Liver (tissue), 9 donors: ENCODE measurements around the gene MEIS3. TPM values are rescaled to one million over a fixed set of nuclear protein-coding genes. Genes with fewer than 3 reads are reported as not detected.

ENCODE experiments used
- DNase-seq: peaks from one replicate; pipeline ENCODE4 v3.0.0-alpha.2; 2017; ENCODE audit warnings: low spot score
- H3K27ac ChIP-seq, 2 donors: one replicate each; pipeline ENCODE4 v1.7.0; 2013; ENCODE audit warnings: inconsistent platforms in 2 of 2, low read length in 2 of 2, control low read depth in 1 of 2, low read depth in 1 of 2, mild to moderate bottlenecking in 1 of 2
- H3K27me3 ChIP-seq, 4 donors: one replicate each; pipeline versions ENCODE4 v1.6.1 to v1.7.0; 2013; ENCODE audit warnings: low read length in 3 of 4, inconsistent platforms in 1 of 4, mild to moderate bottlenecking in 1 of 4, moderate library complexity in 1 of 4; ENCODE audit not compliant: control insufficient read depth in 4 of 4, insufficient read depth in 4 of 4
- H3K36me3 ChIP-seq, 4 donors: one replicate each; pipeline versions ENCODE4 v1.6.1 to v1.7.0; 2013; ENCODE audit warnings: low read length in 3 of 4, mild to moderate bottlenecking in 3 of 4, low read depth in 1 of 4, moderate library complexity in 1 of 4; ENCODE audit not compliant: control insufficient read depth in 4 of 4, insufficient read depth in 3 of 4
- H3K4me1 ChIP-seq, 4 donors: one replicate each; pipeline versions ENCODE4 v1.6.1 to v1.7.0; 2013; ENCODE audit warnings: low read length in 3 of 4, mild to moderate bottlenecking in 3 of 4, moderate library complexity in 1 of 4; ENCODE audit not compliant: control insufficient read depth in 4 of 4, insufficient read depth in 4 of 4
- H3K4me3 ChIP-seq, 3 donors: one replicate each; pipeline versions ENCODE4 v1.6.1 to v1.7.0; 2013; ENCODE audit warnings: low read length in 3 of 3, control low read depth in 1 of 3, low read depth in 1 of 3, mild to moderate bottlenecking in 1 of 3
- H3K9ac ChIP-seq, 2 donors: one replicate each; pipeline ENCODE4 v1.7.0; 2013; ENCODE audit warnings: low read length in 2 of 2, mild to moderate bottlenecking in 2 of 2, moderate library complexity in 2 of 2, control low read depth in 1 of 2, low read depth in 1 of 2
- H3K9me3 ChIP-seq, 4 donors: one replicate each; pipeline versions ENCODE4 v1.6.1 to v1.7.0; 2013; ENCODE audit warnings: low read length in 3 of 4; ENCODE audit not compliant: control insufficient read depth in 4 of 4
- CTCF ChIP-seq: fragments of 150-350 bp; IDR thresholded peaks from 2 replicates; pipeline ENCODE4 v1.5.1; 2017; ENCODE audit warnings: improper control_type of control experiment, low read depth, low read length; ENCODE audit not compliant: missing input control
- HNF4A ChIP-seq, 2 donors: conservative IDR thresholded peaks; 2 replicates each; pipeline ENCODE4 v1.6.1; 2016; ENCODE audit warnings: antibody characterized with exemption in 2 of 2, mild to moderate bottlenecking in 2 of 2
- HNF4G ChIP-seq: IDR thresholded peaks from 2 replicates; pipeline ENCODE4 v1.6.1; 2016; ENCODE audit warnings: antibody characterized with exemption
- RAD21 ChIP-seq, 2 donors: IDR thresholded peaks; 2 replicates each; pipeline ENCODE4 v1.6.1; 2016; ENCODE audit warnings: antibody characterized with exemption in 2 of 2, mild to moderate bottlenecking in 2 of 2
- SP1 ChIP-seq: IDR thresholded peaks from 2 replicates; pipeline ENCODE4 v1.6.1; 2018; ENCODE audit warnings: antibody characterized with exemption, mild to moderate bottlenecking
- TAF1 ChIP-seq: conservative IDR thresholded peaks from 2 replicates; pipeline ENCODE4 v1.6.1; 2016; ENCODE audit warnings: antibody characterized with exemption, mild to moderate bottlenecking
- WGBS: extraction: QIAGEN DNeasy Blood & Tissue Kit; methylation state at CpG from one replicate; pipeline ENCODE4 v1.1.7; 2013; 5-methylcytosine and 5-hydroxymethylcytosine counted together
- polyA plus RNA-seq, 2 donors: library from polyadenylated mRNA; stranded (reverse) in 1 of 2; unstranded in 1 of 2; fragments of 200-250 nt in 1 of 2; fragments of >200 nt in 1 of 2; fragmentation: Nextera tagmentation in 1 of 2; extraction: Ambion mirVana in 1 of 2; gene quantifications; one replicate each; pipeline versions ENCODE4 v1.2.1 to v1.2.3, GENCODE V29; 2013 to 2015
- total RNA-seq, 2 donors: library from RNA; depleted of rRNA; stranded (reverse); fragments of >200 nt; gene quantifications; one replicate each; pipeline ENCODE4 v1.2.3, GENCODE V29; 2014
- donor health status: healthy.
- donor health status: healthy.
- donor health status: healthy.
- donor health status: healthy.
- donor health status: healthy.

MEIS3 gene
- total and polyA plus RNA-seq, 4 donors: 0.50 to 1.3 (median 0.89) TPM

- DNase-seq: no peak
- WGBS: 53% methylated on average over 6 of the region's 6 CpGs
Observed at GRCh38 chr19:47356900-47357299, 62.4 kb downstream of the MEIS3 start.

GRCh38 chr19:47353307-47353712 is 66.0 kb downstream of the MEIS3 start:
- H3K4me3 ChIP-seq: no peak overlapping the region
- no peak overlapping the region for H3K27ac ChIP-seq
- no peaks in the 10 kb centered on the region for H3K9me3 ChIP-seq
- 55% methylated on average over 24 of the region's 24 CpGs for WGBS
- H3K36me3 ChIP-seq: peaks cover 9 to 35% (median 20%) of the 10 kb centered on the region in 4 donors
- H3K9ac ChIP-seq: no peak overlapping the region
- H3K4me1 ChIP-seq: peaks cover 2 to 24% (median 16%) of the 10 kb centered on the region in 4 donors
- no peaks in the 10 kb centered on the region for H3K27me3 ChIP-seq
- peak; percentile 69 for DNase-seq
- TF ChIP-seq SP1: peak; percentile 54
- TF ChIP-seq CTCF: no peak
- no peak for TF ChIP-seq TAF1
- TF ChIP-seq HNF4A (conservative IDR thresholded peaks at IDR 0.05): peak; percentile 71 to 74
- TF ChIP-seq RAD21 (IDR thresholded peaks at IDR 0.05): peak in 1 of 2 donors; percentile 55

More at GRCh38 chr19:47356900-47357299, 62.4 kb downstream of the MEIS3 start:
- Histone ChIP-seq H3K4me1 (peaks cover 0 to 15% (median 8%) of the 10 kb centered on the region in 4 donors), H3K9ac (no peak overlapping the region), H3K4me3 (no peak overlapping the region), H3K27me3 (no peaks in the 10 kb centered on the region), H3K27ac (no peak overlapping the region), H3K9me3 (no peaks in the 10 kb centered on the region), H3K36me3 (peaks cover 17 to 65% (median 38%) of the 10 kb centered on the region in 4 donors)
- peak in 1 of 2 donors; percentile 12 for TF ChIP-seq HNF4A (conservative IDR thresholded peaks at IDR 0.05)
- TF ChIP-seq HNF4G: no peak

Other genes starting within 250 kb of the MEIS3 start
- gene BBC3, start 188.3 kb downstream of the MEIS3 start, total RNA-seq: 1 to 10 TPM; 1.0 to 2.1 TPM
- 1 to 10 TPM in 1 of 2 donors, under 1 TPM in 1; 0.35 to 2.6 TPM for gene BBC3, start 188.3 kb downstream of the MEIS3 start, polyA plus RNA-seq
- gene CCDC9, start 163.0 kb downstream of the MEIS3 start, total RNA-seq: 1 to 10 TPM; 2.8 to 8.1 TPM
- 1 to 10 TPM; 1.4 to 8.0 TPM for gene CCDC9, start 163.0 kb downstream of the MEIS3 start, polyA plus RNA-seq
- gene INAFM1, start 144.6 kb downstream of the MEIS3 start, total RNA-seq: 1 to 10 TPM; 1.5 to 2.0 TPM
- 1 to 10 TPM; 1.8 to 2.5 TPM for gene INAFM1, start 144.6 kb downstream of the MEIS3 start, polyA plus RNA-seq
- gene C5AR1, start 109.7 kb downstream of the MEIS3 start, total RNA-seq: 1 to 10 TPM; 1.8 to 5.3 TPM
- 1 to 10 TPM; 2.5 to 3.9 TPM for gene C5AR1, start 109.7 kb downstream of the MEIS3 start, polyA plus RNA-seq
- gene C5AR2, start 87.4 kb downstream of the MEIS3 start, total RNA-seq: 1 to 10 TPM; 1.8 to 2.8 TPM
- 1 to 10 TPM in 1 of 2 donors, under 1 TPM in 1; 0.61 to 1.8 TPM for gene C5AR2, start 87.4 kb downstream of the MEIS3 start, polyA plus RNA-seq
- gene DHX34, start 70.2 kb downstream of the MEIS3 start, total RNA-seq: 10 to 100 TPM in 1 of 2 donors, 1 to 10 TPM in 1; 6.2 to 11.6 TPM
- 1 to 10 TPM; 3.1 to 6.1 TPM for gene DHX34, start 70.2 kb downstream of the MEIS3 start, polyA plus RNA-seq
- gene SLC8A2, start 52.4 kb upstream of the MEIS3 start, total RNA-seq: under 1 TPM in 1 of 2 donors, not detected in 1; 0.25 TPM
- gene SLC8A2, start 52.4 kb upstream of the MEIS3 start, polyA plus RNA-seq: under 1 TPM in 1 of 2 donors, not detected in 1; 0.01 TPM
- gene KPTN, start 64.7 kb upstream of the MEIS3 start, total RNA-seq: 1 to 10 TPM; 2.3 to 3.6 TPM
- 1 to 10 TPM; 4.4 to 6.0 TPM for gene KPTN, start 64.7 kb upstream of the MEIS3 start, polyA plus RNA-seq
- 100 to 1,000 TPM in 1 of 2 donors, 10 to 100 TPM in 1; 73.4 to 116 TPM for gene NAPA, start 95.5 kb upstream of the MEIS3 start, total RNA-seq
- gene NAPA, start 95.5 kb upstream of the MEIS3 start, polyA plus RNA-seq: 100 to 1,000 TPM; 125 to 132 TPM
- gene ZNF541, start 153.6 kb upstream of the MEIS3 start, total RNA-seq: under 1 TPM; 0.05 to 0.08 TPM
- under 1 TPM in 1 of 2 donors, not detected in 1; 0.09 TPM for gene ZNF541, start 153.6 kb upstream of the MEIS3 start, polyA plus RNA-seq
- gene BICRA, start 189.6 kb upstream of the MEIS3 start, total RNA-seq: 1 to 10 TPM; 3.0 to 8.9 TPM
- gene BICRA, start 189.6 kb upstream of the MEIS3 start, polyA plus RNA-seq: 1 to 10 TPM in 1 of 2 donors, under 1 TPM in 1; 0.63 to 2.9 TPM